ENCODE measurements around the gene PAXX. TPM values are rescaled to one million over a fixed set of nuclear protein-coding genes. Genes with fewer than 3 reads are reported as not detected.

PAXX gene
- total RNA-seq, 1 experiment from 2014 or later: 64.0 TPM

GRCh38 chr9:136984464-136985026, 7.7 kb upstream of the PAXX start:
- DNase-seq (ENCODE audit: low read depth, low spot score) (no peak), ATAC-seq (no peak)
- intact Hi-C loops (cut with micrococcal nuclease; ENCODE audit: unreplicated experiment): no loop called here
- ChIA-PET CTCF (interaction anchor here (0.6 kb wide), 1 partner anchor 51 kb away, joined by 5 read pairs; no protein-coding TSS in a partner anchor), POLR2A (no interaction called here)
- no TSS peak for BruUV-seq (replicated peaks)
- Histone ChIP-seq H3K27me3 (ENCODE audit: control insufficient read depth, insufficient read depth, low read length) (no peaks in the 10 kb centered on the region), H3K4me3 (ENCODE audit: low read depth in 2 of 2, low read length in 2 of 2) (no peak overlapping the region), H3K4me1 (ENCODE audit: control insufficient read depth, insufficient read depth, low read length) (no peaks in the 10 kb centered on the region), H3K9me3 (ENCODE audit: control insufficient read depth, insufficient read depth, low read depth, low read length) (no peaks in the 10 kb centered on the region), H3K27ac (ENCODE audit: low read length) (no peak overlapping the region), H3K36me3 (ENCODE audit: control insufficient read depth, insufficient read depth, low read length) (no peaks in the 10 kb centered on the region)
- in situ Hi-C loops (cut with HindIII; ENCODE audit: low pct_unique_long_range_greater_than_20kb, low sequenced_read_pairs): no loop called here
- TF ChIP-seq SIN3A (IDR thresholded peaks at IDR 0.05; ENCODE audit: borderline replicate concordance, insufficient read depth, low read depth, low read length): no peak
- no peak for TF ChIP-seq CTCF (IDR thresholded peaks at IDR 0.05)
- no peak for TF ChIP-seq TCF7L2 (IDR thresholded peaks at IDR 0.05; ENCODE audit: low read depth, low read length)
- no peak for TF ChIP-seq POLR2AphosphoS5 (IDR thresholded peaks at IDR 0.05; ENCODE audit: low read depth, low read length)
- no peak for TF ChIP-seq REST (IDR thresholded peaks at IDR 0.05; ENCODE audit: insufficient read depth in 1 of 2, low read depth in 2 of 2, low read length in 1 of 2)

GRCh38 chr9:136985027-136985602, 7.1 kb upstream of the PAXX start:
- no TSS peak for BruUV-seq (replicated peaks)
- TF ChIP-seq REST (IDR thresholded peaks at IDR 0.05; ENCODE audit: insufficient read depth in 1 of 2, low read depth in 2 of 2, low read length in 1 of 2) (no peak), SIN3A (IDR thresholded peaks at IDR 0.05; ENCODE audit: borderline replicate concordance, insufficient read depth, low read depth, low read length) (no peak), TCF7L2 (IDR thresholded peaks at IDR 0.05; ENCODE audit: low read depth, low read length) (no peak), CTCF (IDR thresholded peaks at IDR 0.05) (no peak), POLR2AphosphoS5 (IDR thresholded peaks at IDR 0.05; ENCODE audit: low read depth, low read length) (no peak)
- H3K36me3 ChIP-seq (ENCODE audit: control insufficient read depth, insufficient read depth, low read length): no peaks in the 10 kb centered on the region
- no peak for ATAC-seq
- no peaks in the 10 kb centered on the region for H3K27me3 ChIP-seq (ENCODE audit: control insufficient read depth, insufficient read depth, low read length)
- H3K9me3 ChIP-seq (ENCODE audit: control insufficient read depth, insufficient read depth, low read depth, low read length): no peaks in the 10 kb centered on the region
- ChIA-PET CTCF (interaction anchor here (0.6 kb wide), 1 partner anchor 51 kb away, joined by 5 read pairs; no protein-coding TSS in a partner anchor), POLR2A (no interaction called here)
- H3K4me3 ChIP-seq (ENCODE audit: low read depth in 2 of 2, low read length in 2 of 2): no peak overlapping the region
- no peak overlapping the region for H3K27ac ChIP-seq (ENCODE audit: low read length)
- H3K4me1 ChIP-seq (ENCODE audit: control insufficient read depth, insufficient read depth, low read length): no peaks in the 10 kb centered on the region
- in situ Hi-C loops (cut with HindIII; ENCODE audit: low pct_unique_long_range_greater_than_20kb, low sequenced_read_pairs): no loop called here
- intact Hi-C loops (cut with micrococcal nuclease; ENCODE audit: unreplicated experiment): no loop called here
- DNase-seq (ENCODE audit: low read depth, low spot score): no peak

Measured in Panc1 (cell line).